HG03045 (cell line): ENCODE data around the gene TSHZ2.

Experiments
- ATAC-seq: cut with Tn5 transposase; IDR thresholded peaks from one replicate; pipeline ENCODE4 v1.9.1; 2021; ENCODE audit warnings: mild to moderate bottlenecking, moderate library complexity; ENCODE audit not compliant: unreplicated experiment

The TSHZ2 gene

DNA sequence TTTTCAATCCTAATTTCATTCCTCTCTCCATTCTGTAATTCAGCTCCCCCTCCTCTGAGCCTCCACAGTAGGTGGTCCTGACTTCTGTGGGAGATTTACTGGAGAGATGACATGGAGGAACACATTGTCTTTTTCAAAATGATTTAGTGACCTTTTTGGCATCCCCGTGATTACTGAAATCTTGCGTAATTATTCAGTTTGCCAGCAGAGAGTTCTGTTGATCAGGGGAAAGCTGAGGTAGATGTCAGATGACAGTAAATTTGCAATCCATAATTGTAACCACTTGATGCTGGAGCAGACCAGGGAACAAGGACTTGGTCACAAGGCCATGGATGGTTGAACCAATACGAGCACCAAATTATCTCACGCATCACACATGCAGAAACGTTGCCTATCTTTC is 302.2 kb downstream of the TSHZ2 start:
- no peak for ATAC-seq

DNA sequence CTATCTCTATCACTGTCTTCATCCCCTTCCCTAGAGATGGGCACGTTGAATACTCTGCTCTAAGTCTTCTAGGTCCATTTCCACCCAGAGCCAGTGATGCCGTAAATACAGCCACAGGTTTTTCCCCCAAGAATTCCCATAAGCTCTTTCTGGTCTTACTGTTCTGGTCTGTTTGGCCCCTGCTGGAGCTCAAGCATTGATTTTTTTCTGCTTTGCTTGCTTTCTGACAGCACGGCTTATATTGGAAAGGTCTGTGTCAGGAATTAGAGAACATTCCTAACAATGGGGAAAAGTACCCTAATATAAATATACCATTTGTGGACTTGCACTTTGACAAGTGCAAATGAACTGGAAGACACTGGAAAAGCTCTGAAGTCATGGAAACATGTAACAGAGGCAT is 302.6 kb downstream of the TSHZ2 start:
- ATAC-seq, result no peak

DNA sequence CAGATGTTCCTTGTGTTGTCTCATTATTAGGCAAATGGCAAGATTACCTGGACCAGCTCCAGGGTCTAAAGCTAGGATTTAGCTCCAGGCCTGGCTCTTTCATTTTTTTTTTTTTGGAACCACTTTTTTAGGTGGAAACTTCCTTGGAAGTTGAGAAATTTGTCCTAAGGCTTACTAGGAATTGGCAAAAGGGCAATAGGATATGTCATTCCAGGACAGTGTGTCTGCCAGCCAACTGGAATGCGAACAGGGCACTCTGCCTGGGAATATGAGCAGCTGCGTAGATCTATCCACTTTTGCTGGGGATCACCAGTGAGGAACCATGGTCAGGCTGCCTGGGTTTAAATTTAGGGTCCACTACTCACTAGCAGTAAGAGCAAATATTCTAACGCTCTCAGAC is 304.0 kb downstream of the TSHZ2 start:
- ATAC-seq, result no peak

DNA sequence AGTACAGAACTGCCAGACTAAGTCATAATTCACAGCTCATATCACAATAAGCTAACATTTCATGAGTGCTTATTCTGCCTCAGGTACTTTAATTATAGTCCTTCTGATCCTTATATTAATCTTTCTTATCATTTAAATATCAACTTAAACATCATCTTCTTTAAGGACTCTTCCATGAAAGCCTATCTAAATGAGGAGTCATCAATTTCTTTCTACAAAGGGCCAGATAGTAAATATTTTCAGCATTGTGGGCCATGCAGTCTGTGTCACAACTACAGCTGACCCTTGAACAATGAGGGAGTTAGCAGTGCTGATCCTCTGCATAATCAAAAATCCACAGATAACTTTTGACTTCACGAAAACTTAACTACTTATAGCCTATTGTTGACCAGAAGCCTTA is 306.4 kb downstream of the TSHZ2 start:
- no peak for ATAC-seq

DNA sequence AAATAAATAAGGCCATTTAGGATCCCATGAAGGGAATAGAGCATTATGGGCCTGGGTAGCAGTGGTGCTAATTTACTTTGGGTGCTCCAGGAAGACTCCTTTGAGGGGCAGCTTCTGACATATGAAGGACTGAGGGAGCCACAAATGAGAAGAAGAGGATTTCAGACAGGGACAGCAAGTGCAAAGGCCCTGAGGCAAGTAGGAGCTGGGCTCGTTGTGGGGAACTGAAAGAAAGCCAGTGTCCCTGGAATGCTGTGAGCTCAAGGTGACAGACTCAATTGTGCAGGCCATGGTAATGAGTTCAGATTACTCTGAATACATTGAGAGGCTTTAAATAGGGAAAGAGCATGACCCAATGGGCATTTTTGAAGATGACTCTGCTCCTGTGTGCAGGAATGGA is 307.6 kb downstream of the TSHZ2 start:
- ATAC-seq, result no peak

DNA sequence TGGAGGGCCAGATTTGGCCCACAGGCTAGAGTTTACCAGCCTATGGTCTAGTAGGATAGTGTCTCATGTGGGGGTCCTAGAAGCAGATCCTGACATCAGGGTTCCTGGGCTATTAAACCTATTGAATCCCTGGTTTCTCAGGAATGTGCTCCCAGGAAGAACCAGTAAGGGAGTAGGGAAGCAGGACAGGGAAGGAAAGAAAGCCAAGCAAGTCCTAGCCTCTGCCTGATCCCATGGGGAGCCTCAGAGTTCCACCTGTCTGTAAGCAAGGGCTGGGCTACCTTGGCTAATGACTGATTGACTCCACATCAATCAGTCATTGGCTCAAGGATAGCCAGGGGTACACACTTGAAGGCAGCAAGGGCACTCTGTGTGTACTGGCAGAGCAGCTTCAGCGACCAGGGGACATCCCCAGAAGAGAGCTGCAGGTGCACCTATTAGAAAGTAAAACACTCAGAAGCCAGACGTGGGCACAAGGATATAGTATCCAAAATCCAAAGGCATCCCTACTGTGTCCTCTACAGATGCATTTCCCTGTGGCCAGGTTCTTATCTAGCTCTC is 309.5 kb downstream of the TSHZ2 start:
- ATAC-seq, result no peak

DNA sequence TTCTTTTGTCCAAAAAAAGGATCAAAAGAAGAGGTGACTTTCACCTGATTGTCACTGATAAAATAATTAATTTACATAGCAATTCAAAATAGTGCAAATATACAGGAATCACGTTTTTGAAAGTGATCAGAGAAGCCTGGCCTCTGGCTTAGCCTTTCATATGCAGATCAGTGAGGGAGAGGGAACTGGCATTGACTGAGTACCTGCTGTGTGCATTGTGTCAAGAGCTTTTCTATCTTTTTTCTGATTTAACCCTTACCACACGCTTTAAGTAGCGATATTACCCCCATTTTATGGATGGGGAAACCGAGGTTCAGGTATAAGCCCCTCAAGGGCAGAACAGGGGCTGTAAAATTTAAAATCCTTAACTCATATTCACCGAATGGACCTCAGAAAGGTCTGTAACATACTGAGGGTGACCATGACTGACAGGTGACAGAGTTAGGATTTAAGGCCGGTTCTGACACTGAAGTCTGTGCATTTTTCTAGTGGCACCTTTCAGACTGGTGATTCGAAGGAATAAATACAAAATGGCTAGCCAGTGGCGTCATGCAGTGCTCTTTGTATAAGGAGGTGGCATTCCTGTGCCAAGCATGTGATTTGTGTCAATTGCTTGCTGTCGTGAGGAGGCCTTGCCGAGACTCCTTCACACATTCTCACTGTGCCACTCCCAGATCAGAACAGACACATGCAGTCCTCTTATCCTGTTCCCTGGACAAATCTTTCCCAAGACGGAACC is 310.2 kb downstream of the TSHZ2 start:
- no peak for ATAC-seq

DNA sequence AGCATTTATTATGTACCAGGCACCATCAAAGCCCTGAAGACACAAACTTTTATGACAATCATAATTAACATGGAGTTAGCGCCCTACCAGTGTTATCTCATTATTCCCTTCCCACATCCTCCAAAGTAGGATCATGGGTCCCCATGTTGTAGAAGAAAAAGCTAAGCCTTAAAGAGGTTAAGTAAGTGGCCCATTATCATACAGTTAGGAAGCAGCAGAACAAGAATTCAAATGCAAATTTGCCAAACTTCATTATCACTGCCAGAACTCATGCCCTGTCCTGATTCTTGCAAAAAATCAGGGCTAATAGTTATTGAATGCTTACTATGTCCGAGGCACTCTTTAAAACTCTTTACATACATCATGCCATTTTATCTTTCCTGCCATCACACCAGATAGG is 310.9 kb downstream of the TSHZ2 start:
- no peak for ATAC-seq

DNA sequence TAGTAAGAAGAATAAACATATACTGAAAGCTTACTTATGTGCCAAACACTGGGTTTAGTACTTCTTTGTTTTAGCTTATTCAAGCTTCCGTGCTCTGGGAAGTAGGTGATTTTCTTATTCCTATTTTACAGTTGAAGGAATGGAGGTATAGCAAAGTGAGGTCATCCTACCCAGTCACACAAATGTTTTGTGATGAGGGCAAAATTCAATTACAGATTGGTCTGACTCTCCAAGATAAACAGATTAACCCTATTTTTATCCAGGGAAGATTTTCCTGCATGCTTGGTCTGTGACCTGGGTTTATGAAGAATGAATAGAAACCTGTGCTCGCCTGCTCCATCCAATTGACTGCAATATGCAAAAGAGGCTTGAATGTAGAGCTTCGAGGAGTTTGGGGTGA is 311.4 kb downstream of the TSHZ2 start:
- no peak for ATAC-seq

DNA sequence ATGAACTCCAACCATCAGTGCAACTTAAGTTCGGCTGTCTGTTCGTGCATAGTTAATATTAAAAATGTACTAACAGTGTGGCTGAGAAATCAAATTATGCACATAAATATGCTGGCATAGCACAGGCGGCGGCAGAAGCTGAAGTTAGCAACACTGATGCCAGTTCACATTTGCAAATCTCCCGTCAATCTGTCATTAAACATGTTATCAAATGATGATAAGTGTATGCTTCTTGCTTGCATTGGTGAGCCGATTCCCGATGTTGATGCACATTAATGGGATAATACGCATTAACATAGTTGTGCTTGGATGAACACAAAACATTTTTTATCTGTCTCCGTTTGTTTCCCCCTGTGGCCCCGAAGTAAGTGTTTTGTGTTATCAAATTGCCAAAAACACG is 312.1 kb downstream of the TSHZ2 start:
- ATAC-seq, result no peak

DNA sequence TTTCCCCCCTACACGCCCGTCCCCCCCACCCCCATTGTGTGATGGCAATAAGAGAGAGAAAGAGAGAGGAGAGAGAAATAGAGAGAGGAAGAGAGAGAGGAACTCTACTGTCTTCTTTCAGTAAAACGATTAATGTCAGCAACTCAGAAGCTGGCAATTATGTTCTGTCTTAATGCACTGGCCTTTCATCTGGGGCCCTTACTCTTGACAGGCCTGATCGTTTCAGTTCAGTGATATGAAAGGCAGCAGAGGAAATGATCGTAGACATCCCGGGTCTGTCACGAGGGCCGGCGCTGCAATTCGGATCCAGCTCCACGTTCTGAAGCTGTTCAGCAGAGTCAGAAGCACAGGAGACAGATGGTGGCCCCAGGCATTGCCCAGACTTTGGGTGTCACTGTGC is 312.5 kb downstream of the TSHZ2 start:
- ATAC-seq, result no peak

DNA sequence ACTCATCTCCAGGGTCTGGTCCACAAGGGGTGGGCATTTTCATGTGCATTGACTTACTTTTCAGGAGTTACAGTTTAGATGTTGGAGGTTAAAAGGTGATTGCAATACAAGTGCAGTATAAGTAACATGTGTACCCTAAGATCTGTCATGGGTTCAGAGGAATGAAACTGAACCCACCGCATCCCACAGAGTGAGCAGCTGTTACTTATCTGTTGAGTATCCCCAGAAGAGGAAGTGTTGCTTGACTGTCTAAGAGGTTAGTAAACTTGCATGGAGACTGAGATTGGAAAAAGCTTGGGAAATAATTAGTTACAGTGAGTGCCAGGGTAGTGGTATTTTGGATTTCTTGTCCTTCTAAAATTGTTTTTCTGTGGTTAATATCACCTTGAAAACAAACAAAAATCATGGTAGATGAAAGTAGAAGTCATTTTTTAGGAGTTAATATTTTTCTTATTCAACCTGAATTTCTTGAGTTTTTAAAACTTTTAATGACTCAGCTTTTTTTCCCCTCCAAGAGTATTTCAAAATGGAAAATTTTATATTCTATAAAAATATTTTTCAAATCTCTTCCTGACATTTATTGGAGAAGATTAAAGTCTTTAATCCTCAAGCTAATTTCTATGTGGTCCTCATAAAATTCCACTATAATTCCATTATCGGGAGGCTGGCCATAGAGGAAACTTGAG is 315.3 kb downstream of the TSHZ2 start:
- no peak for ATAC-seq

DNA sequence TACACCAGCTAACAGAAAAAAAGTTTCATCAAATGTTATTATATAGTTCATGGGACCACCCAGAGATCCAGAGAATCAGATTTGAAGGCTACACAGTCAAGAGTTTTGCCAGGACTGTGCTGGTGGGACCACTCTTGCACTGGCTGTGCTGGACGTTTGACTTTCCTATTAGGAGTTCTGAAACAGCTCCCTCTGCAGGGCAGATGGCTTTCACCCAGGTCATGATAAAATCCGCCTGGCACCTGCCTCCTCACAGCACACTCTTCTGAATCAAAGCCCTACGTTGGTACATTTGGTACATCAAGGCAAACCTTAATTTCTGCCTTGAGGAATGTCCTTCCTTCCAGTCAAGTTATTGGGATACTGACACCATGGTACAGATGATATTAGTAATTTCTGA is 319.4 kb downstream of the TSHZ2 start:
- ATAC-seq, result no peak

DNA sequence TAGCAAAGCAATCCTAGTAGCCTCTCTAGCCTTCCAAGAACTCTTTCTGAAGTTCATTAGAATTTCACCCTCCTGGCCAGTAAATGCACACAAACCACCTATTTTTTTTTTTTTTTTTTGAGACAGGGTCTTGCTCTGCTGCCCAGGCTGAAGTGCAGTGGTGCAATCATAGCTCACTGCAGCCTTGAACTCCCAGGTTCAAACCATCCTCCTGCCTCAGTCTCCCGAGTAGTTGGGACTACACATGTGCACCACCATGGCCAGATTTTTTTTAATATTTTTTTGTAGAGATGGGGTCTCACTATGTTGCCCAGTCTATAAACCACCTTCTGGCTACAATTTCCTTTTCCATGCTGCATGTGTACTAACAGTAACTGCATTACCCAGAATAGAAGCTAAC is 320.2 kb downstream of the TSHZ2 start:
- no peak for ATAC-seq

DNA sequence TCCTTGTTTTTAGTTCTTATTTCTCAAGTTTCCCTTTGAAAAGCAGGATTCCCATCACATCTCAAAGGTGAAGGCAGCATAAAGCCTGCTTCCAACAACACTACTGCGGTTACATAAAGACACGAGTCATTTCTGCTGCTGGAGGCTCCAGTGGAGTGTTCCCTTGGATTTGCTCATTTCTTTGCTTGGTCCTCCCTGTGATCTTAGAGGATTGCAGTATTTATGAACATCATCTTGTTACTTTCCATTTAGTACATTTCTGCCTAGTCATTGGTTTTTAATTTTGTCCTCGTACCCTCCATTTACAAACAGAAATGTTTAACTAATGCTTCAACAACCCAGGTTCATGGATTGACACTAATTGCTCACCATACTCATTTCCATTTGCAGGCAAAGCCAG is 322.6 kb downstream of the TSHZ2 start:
- ATAC-seq, result no peak

DNA sequence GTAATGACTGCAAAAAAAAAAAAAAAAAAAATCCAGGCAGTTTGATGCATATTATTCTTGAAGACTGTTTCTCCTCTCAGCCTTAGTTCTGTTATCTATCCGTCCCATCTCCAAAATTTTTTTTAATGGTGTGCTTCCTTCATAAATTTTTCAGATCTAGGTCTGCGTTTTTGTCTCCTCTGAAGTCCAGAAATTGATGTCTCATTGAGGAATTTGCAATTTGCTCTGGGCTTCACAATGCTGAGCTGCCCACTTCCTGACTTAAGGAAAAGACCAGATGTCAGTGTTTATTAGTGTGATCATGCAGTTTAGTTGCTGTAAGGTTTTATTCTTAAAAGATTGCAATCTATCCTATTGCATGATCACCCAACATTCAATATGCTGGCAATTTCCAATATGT is 323.9 kb downstream of the TSHZ2 start:
- ATAC-seq, result no peak

DNA sequence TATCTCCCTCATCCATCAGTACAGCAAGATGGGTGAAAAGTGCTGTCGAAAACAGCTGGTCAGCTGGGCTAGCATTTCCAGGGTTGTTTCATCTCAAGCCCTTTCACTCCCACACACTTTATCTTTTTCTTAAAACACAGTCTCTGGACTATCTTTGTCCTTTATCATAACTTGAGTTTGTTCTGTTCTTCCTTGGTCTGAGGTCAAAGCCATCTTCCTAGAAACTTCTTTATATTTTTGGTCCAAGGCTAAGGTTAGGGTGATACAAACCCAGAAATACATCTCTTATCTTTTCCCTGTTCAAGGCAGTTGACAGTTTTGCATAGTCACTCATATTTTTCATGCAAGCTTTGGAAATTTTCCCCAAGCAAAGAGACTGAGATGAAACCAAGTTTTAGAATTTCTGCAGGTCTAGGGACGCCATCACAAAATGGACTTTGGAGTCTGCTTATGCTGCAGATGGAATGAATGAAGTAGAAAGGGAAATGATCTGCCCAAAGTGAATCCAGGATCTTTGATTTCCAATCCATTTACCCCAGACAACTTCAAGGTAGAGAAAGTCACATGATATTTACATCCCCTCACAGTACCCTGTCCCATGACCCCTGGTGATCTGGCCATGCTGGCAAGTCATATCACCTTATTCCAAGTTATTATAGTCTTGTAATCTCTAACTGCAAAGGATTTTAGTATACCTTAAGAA is 324.4 kb downstream of the TSHZ2 start:
- ATAC-seq, result no peak

DNA sequence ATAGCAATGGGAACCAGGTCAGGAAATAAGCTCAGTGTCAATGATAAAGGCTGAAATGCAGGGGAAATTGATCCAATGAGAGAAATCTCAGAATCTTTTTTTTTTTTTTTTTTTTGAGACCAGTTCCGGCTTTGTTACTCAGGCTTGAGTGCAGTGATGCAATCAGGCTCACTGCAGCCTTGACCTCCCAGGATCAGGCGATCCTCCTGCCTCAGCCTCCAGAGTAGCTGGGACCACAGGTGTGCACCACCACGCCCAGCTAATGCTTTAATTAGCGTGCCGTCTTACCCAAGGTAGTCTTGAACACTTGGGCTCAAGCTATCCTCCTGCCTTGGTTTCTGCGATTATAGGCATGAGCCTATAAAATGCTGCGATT is 325.0 kb downstream of the TSHZ2 start:
- ATAC-seq, result no peak

DNA sequence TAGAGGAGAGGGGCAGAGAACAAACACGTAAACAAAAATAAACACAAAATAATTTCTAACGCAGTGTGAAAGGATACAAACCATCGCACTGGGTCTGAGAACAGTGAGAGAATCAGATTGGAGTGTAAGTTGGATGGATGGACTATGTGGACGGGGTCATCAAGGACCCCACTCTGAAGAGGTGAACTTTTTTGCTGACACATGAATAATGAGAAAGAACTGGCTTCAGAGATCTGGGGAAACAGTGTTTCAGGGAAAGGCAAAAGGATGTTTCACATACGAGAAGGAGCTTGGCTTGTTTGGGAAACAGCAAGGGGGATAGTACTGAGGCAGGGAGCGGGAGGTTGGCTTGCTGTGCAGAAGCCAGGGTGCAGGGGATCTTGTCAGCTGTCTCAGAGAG is 326.1 kb downstream of the TSHZ2 start:
- no peak for ATAC-seq

DNA sequence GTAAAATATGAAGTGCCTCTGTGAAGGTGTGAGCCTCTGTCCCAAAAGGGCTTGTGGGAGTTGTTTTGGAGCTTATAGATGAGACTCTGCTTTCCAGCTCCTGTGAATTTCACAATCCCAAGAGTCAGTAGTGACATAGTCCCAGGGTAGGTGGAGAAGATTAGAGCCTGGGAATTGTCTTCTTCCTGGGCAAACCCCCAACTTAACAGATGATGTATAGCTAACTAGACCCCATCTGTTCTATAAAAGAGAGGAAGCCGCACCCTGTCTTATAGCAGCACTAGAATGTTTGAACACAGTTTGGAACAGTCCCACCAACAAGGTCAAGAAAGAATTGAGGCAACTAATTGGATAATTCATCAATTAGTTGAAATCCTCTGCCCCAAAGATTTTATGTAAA is 326.8 kb downstream of the TSHZ2 start:
- no peak for ATAC-seq

DNA sequence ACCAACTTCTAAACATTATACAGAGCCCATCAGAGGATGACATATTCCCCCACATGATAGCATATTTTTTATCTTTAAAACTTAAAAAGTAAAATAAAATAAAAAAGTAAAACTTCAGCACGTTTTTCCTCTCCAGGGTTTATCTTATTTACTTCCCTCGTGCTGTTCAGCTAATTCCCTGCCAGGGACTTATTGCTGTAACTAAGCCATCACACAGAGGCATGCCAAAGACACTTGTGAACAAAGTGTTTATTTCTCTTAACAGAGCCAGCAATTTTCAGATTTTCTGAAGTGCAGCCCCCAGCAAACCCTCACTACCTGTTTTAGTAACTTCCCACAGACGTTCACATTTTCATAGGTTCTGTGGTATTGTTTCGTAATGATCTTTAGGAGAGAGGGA is 327.7 kb downstream of the TSHZ2 start:
- ATAC-seq, result no peak

DNA sequence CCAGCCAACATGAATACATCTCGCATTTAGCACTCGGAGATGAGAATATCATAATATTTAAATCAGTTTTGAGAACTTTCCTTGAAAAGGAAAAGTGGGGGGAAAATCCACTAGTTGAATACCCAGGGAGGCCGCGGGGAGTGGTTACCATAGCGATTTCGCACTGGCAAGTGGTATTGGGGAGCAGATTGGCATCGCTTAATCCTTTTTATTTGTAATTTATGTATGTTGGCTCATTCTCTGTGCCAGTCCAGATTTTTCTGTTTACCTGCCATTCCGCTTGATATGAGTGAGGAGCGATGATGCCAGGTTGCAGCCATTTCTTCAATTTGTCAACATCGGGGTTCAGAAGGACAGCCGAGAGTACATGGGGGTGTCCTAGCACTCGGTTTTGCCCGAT is 329.7 kb downstream of the TSHZ2 start:
- ATAC-seq, result no peak
